Erythroblast (primary cell): ENCODE measurements around the gene LRRC57.

Experiments
- DNase-seq, 2 experiments: peaks; one replicate each; lab custom pipeline; 2025; lab: John Stamatoyannopoulos, UW
- GATA1 ChIP-seq: IDR thresholded peaks from 2 replicates; pipeline ENCODE4 v1.6.1; 2011; ENCODE audit warnings: low read depth, mild to moderate bottlenecking, control low read depth, low read length, moderate library complexity
- POLR2A ChIP-seq: IDR thresholded peaks from 2 replicates; pipeline ENCODE4 v1.6.1; 2011; ENCODE audit warnings: mild to moderate bottlenecking, low read length

Gene LRRC57

DNA sequence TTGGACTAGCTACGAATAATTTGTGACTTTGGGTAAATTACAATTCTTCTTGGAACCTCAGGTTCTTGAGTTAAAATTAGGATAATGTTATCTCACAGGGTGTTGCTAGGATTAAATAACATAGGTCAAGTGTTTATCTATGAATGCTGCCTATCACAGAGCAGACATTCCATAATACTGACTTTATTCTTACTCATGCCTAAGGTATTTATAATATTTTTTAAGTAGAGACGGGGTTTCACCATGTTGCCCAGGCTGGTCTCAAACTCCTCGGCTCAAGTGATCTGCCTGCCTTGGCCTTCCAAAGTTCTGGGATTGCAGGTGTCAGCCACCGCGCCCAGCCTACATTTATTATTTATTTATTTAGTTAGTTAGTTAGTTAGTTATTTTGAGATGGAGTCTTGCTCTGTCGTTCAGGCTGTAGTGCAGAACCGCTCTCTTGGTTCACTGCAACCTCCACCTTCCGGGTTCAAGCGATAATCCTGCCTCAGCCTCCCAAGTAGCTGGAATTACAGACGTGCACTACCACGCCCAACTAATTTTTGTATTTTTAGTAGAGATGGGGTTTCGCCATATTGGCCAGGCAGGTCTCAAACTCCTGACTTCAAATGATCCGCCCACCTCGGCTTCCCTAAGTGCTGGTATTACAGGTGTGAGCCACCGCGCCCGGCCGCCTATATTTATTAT is 56.9 kb downstream of the LRRC57 start:
- DNase-seq: peak in 1 of 2 experiments; percentile 74
- TF ChIP-seq POLR2A (no peak), GATA1 (no peak)

DNA sequence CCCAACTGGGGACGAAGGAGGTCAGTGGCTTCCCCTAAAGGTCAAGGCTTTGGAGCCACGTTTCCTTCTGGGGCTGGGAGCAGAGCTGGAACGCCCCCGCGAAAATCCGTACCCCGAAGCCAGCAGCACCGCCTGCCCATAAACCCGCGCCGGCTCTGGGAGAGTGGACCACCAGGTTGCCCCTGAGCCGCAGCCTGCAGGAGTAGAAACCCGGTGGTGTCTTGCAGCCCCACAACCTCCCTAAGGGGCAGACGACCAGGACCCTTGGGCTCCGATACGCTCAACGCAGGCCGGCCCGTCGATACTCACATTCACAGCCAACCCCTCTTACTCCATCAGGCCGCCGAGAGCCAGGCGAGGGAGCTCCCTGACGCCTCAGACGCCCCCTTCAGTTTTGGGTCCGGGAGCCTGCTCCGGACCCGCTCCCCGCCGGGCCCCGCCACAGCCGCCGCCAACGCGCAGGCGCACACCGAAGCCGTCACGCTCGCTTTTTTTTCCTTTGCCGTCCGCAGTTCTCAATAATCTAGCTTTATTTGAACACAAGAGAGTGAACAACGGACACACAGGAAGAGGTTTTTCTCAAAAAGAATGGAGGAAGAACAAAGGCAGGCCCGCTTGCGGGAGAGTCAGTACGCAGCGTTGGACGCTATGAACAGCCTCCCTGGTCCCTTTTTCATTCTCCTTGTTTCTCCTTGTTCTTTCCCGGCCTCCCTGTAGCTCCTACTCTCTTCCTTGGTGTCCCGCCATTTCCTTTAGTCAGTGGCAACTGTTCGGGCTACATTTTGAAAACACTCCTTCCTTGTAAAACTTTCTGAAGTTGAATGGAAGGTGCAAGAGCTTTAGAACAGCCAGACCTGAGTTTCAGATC is 57.7 kb downstream of the LRRC57 start, which contains the start of gene ZNF106:
Gene ZNF106, minus strand, starts transcription at position 471 of the 868 bp plus-strand sequence. CDS start 18,852 bp downstream, outside the sequence.
- peak; percentile 93 to 95 for DNase-seq
- TF ChIP-seq POLR2A: peak; percentile 94
- no peak for TF ChIP-seq GATA1

GRCh38 chr15:42490291-42490670 is 58.3 kb downstream of the LRRC57 start:
- peak in 1 of 2 experiments; percentile 68 for DNase-seq

More at GRCh38 chr15:42490291-42490670, 58.3 kb downstream of the LRRC57 start:
- TF ChIP-seq POLR2A (no peak), GATA1 (no peak)
